IMR-90 (cell line): ENCODE measurements around the gene UBE2N. TPM values are rescaled to one million over a fixed set of nuclear protein-coding genes. Genes with fewer than 3 reads are reported as not detected.

Experiments used
- ATAC-seq: fragments of 200-7000 bp; cut with Tn5 transposase; 2 replicates; pipeline ENCODE4 v1.9.1; 2020; ENCODE audit warnings: low read depth, mild to moderate bottlenecking, moderate library complexity
- BruUV-seq: library from RNA; stranded (reverse); fragments of 400-500 nt; replicated peaks from 2 replicates; lab custom pipeline; 2021; lab: Mats Ljungman, UMichigan
- CTCF ChIA-PET: fragments of 300-600 bp; formaldehyde crosslinking; extraction: SDS; loops from one replicate; lab custom pipeline; 2021; ENCODE audit warnings: antibody characterized with exemption; lab: Yijun Ruan, JAX
- POLR2A ChIA-PET: fragments of 300-600 bp; sonication (Branson Sonifier 250); formaldehyde crosslinking; loops from one replicate; lab custom pipeline; 2022; ENCODE audit warnings: antibody characterized with exemption; ENCODE audit not compliant: unreplicated experiment; lab: Charles Lee
- DNase-seq: peaks from one replicate; pipeline ENCODE4 v3.0.0; 2013
- H2AFZ ChIP-seq: replicated peaks from 2 replicates; pipeline ENCODE3; 2013; ENCODE audit warnings: low read length, mild to moderate bottlenecking; ENCODE audit not compliant: poor library complexity
- H2AK5ac ChIP-seq: 2 replicates; pipeline ENCODE4 v1.6.1; 2013; ENCODE audit warnings: low read depth, low read length, inconsistent platforms
- H2AK9ac ChIP-seq: replicated peaks from 2 replicates; pipeline ENCODE3; 2013; ENCODE audit warnings: mild to moderate bottlenecking, low read depth, low read length, moderate library complexity; ENCODE audit not compliant: poor library complexity
- H2BK120ac ChIP-seq: 2 replicates; pipeline ENCODE4 v1.6.1; 2013; ENCODE audit warnings: low read depth, low read length, inconsistent platforms
- H2BK15ac ChIP-seq: 3 replicates; pipeline ENCODE4 v1.6.1; 2013; ENCODE audit warnings: low read depth, low read length, inconsistent platforms
- H2BK20ac ChIP-seq: 2 replicates; pipeline ENCODE4 v1.6.1; 2013; ENCODE audit warnings: low read depth, mild to moderate bottlenecking, inconsistent platforms, low read length, moderate library complexity
- H2BK5ac ChIP-seq: 2 replicates; pipeline ENCODE4 v1.6.1; 2013; ENCODE audit warnings: mild to moderate bottlenecking, low read depth, low read length, inconsistent platforms; ENCODE audit not compliant: poor library complexity, severe bottlenecking
- H3K14ac ChIP-seq: replicated peaks from 2 replicates; pipeline ENCODE4 v1.6.1; 2013; ENCODE audit warnings: low read depth, low read length, inconsistent platforms
- H3K18ac ChIP-seq: 2 replicates; pipeline ENCODE4 v1.6.1; 2013; ENCODE audit warnings: low read depth, low read length, control low read depth
- H3K23ac ChIP-seq: 2 replicates; pipeline ENCODE4 v1.6.1; 2013; ENCODE audit warnings: low read depth, low read length, inconsistent platforms
- H3K27ac ChIP-seq: 2 replicates; pipeline ENCODE4 v1.5.1; 2013; ENCODE audit warnings: mild to moderate bottlenecking, control low read depth, low read length; ENCODE audit not compliant: insufficient read depth
- H3K27me3 ChIP-seq: 2 replicates; pipeline ENCODE4 v1.6.1; 2013; ENCODE audit warnings: low read length; ENCODE audit not compliant: control insufficient read depth, insufficient read depth
- H3K36me3 ChIP-seq: 2 replicates; pipeline ENCODE4 v1.6.1; 2013; ENCODE audit warnings: low read length, mixed read lengths; ENCODE audit not compliant: control insufficient read depth, insufficient read depth
- H3K4ac ChIP-seq: 2 replicates; pipeline ENCODE4 v1.6.1; 2013; ENCODE audit warnings: low read depth, low read length, inconsistent platforms
- H3K4me1 ChIP-seq: 2 replicates; pipeline ENCODE4 v1.6.1; 2013; ENCODE audit warnings: low read length, mixed read lengths; ENCODE audit not compliant: control insufficient read depth, insufficient read depth
- H3K4me2 ChIP-seq: 2 replicates; pipeline ENCODE4 v1.6.1; 2013; ENCODE audit warnings: low read depth, mild to moderate bottlenecking, control low read depth, low read length, moderate library complexity
- H3K4me3 ChIP-seq: 2 replicates; pipeline ENCODE4 v1.5.1; 2013; ENCODE audit warnings: low read depth, mild to moderate bottlenecking, control low read depth, low read length, moderate library complexity; ENCODE audit not compliant: insufficient read depth
- H3K56ac ChIP-seq: 2 replicates; pipeline ENCODE4 v1.6.1; 2013; ENCODE audit warnings: low read length, inconsistent platforms; ENCODE audit not compliant: insufficient read depth; ENCODE audit errors: extremely low read depth
- H3K79me1 ChIP-seq, 2 experiments: 2 replicates each; pipeline ENCODE4 v1.6.1; 2013; ENCODE audit warnings: low read length in 2 of 2, inconsistent platforms in 1 of 2, low read depth in 1 of 2
- H3K9ac ChIP-seq: 2 replicates; pipeline ENCODE4 v1.6.1; 2013; ENCODE audit warnings: low read depth, low read length, control low read depth
- H3K9me1 ChIP-seq: 2 replicates; pipeline ENCODE4 v1.6.1; 2013; ENCODE audit warnings: low read length, inconsistent platforms; ENCODE audit not compliant: insufficient read depth
- H3K9me3 ChIP-seq: 2 replicates; pipeline ENCODE4 v1.6.1; 2013; ENCODE audit warnings: low read length; ENCODE audit not compliant: control insufficient read depth, insufficient read depth
- H4K20me1 ChIP-seq: 2 replicates; pipeline ENCODE4 v1.6.1; 2013; ENCODE audit warnings: low read length, inconsistent platforms; ENCODE audit not compliant: insufficient read depth
- H4K5ac ChIP-seq: 2 replicates; pipeline ENCODE4 v1.6.1; 2013; ENCODE audit warnings: mild to moderate bottlenecking, low read depth, low read length, control low read depth
- H4K8ac ChIP-seq, 2 experiments: 2 replicates each; pipeline ENCODE4 v1.6.1; 2013; ENCODE audit warnings: low read depth in 2 of 2, low read length in 2 of 2, control low read depth in 1 of 2, inconsistent platforms in 1 of 2
- H4K91ac ChIP-seq: 2 replicates; pipeline ENCODE4 v1.6.1; 2013; ENCODE audit warnings: low read depth, low read length, inconsistent platforms; ENCODE audit not compliant: insufficient read depth
- CEBPB ChIP-seq: IDR thresholded peaks from 2 replicates; pipeline ENCODE4 v1.6.1; 2012; ENCODE audit warnings: low read depth, low read length, improper control_type of control experiment
- MAZ ChIP-seq: IDR thresholded peaks from 2 replicates; pipeline ENCODE4 v1.6.1; 2012; ENCODE audit warnings: low read depth, mild to moderate bottlenecking, low read length, improper control_type of control experiment, moderate library complexity, borderline replicate concordance
- MXI1 ChIP-seq: IDR thresholded peaks from 2 replicates; pipeline ENCODE4 v1.6.1; 2012; ENCODE audit warnings: low read depth, mild to moderate bottlenecking, low read length, moderate library complexity, borderline replicate concordance
- NFE2L2 ChIP-seq: fragments of 150-350 bp; IDR thresholded peaks from 2 replicates; pipeline ENCODE4 v1.6.1; 2016; ENCODE audit warnings: low read depth, mild to moderate bottlenecking, low read length
- POLR2A ChIP-seq: IDR thresholded peaks from 2 replicates; pipeline ENCODE4 v1.6.1; 2012; ENCODE audit warnings: mild to moderate bottlenecking, low read depth, low read length
- WGBS, 2 experiments: methylation state at CpG; one replicate each; pipeline versions ENCODE4 v1.1.5 to v1.1.7; 2013; ENCODE audit warnings: missing lambda C conversion rate in 2 of 2; ENCODE audit not compliant: insufficient read length in 1 of 2; ENCODE audit errors: extremely low coverage in 2 of 2; 5-methylcytosine and 5-hydroxymethylcytosine counted together
- dilution Hi-C: fragments of 300-500 bp; cut with HindIII; formaldehyde crosslinking; loops from one replicate; pipeline ENCODE4 v1.14.3; 2018; ENCODE audit warnings: low sequenced_read_pairs; ENCODE audit not compliant: unreplicated experiment
- in situ Hi-C: fragments of 300-500 bp; cut with MboI; formaldehyde crosslinking; loops from 3 replicates; pipeline ENCODE4 v1.14.3; 2019; ENCODE audit warnings: low sequenced_read_pairs, inconsistent platforms, mixed read lengths
- intact Hi-C: fragments of 100-400 bp; cut with micrococcal nuclease; formaldehyde crosslinking; loops from 2 replicates; pipeline ENCODE4 v1.10.0; 2022
- polyA plus RNA-seq, 3 experiments: library from polyadenylated mRNA; depleted of rRNA; stranded (reverse); fragments of >200 nt; gene quantifications; 2 replicates each; pipeline ENCODE4 v1.2.3, GENCODE V29; 2012; ENCODE audit warnings: low replicate concordance in 1 of 3
- total RNA-seq: library from RNA; depleted of rRNA; stranded (reverse); fragments of >200 nt; gene quantifications from 2 replicates; pipeline ENCODE4 v1.2.3, GENCODE V29; 2012
- TF ChIP-seq, protein P1 (sequence below): conservative IDR thresholded peaks from 2 replicates; pipeline ENCODE4 v1.5.1; 2012; ENCODE audit warnings: mild to moderate bottlenecking, low read depth, low read length, improper control_type of control experiment

UBE2N gene
- total and polyA plus RNA-seq, 2 of the 4 experiments (the other 2 are of a cell fraction): 64.5 to 103 TPM

DNA sequence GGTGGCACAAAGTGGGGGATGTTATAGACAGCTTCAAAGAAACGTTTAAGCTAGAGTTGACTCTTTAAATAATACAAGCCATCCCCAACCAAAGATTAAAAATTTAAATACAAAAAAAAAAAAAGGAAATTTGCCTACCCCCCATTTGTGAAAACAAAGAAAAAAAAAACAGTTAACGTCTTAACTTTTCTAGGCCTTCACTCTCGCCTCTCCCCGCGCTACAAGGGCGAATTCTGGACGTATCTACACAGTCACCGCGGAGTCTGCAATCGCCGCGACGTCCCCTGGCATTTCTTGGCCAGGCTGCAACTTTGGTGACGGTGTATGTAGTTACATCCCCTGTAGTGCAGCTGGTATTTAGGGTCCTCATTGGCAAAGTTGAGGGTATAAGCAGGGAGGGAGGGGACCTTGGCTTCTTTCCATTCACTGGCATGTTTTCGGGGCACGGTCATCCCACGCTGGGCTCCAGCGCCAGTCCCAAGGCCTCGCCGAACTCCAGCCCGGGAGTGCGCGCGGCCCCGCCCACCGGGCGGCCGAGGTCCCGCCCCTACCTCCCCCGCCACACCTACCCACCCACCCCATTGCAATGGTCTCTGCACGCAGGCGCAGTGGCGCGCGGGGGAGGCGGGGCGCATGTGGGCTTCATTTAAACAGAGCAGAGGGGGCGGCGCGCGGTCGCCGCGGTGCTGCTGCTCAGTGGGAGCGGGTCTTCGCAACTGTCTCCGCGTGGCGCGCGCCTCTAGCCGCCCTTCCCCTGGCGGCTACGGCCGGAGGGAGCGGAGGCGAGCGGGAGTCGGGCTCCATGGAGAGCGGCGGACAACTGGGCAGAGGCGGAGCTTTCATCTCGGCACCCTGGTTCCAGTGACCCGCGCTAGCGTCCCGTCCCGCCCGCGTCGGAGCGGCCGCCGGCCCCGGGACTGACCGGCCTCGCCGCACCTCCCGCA, 64.2 kb downstream of the UBE2N start, which contains the start of gene NUDT4:
TSS of gene NUDT4 (plus strand) at position 674 of the 944 bp plus-strand sequence. CDS start 398 bp downstream, outside the sequence.
- ChIA-PET POLR2A (no interaction called here), CTCF (no interaction called here)
- Histone ChIP-seq H4K20me1 (peaks cover 26% of the 10 kb centered on the region), H3K79me1 (peaks cover 0 to 25% of the 10 kb centered on the region in 2 experiments; a peak in 3 of 4 replicates), H4K8ac (peak within 1 kb of the TSS; percentile 48 to 92), H2AK5ac (peak within 1 kb of the TSS; percentile 41), H3K56ac (peak within 1 kb of the TSS; percentile 93), H3K4ac (peak within 1 kb of the TSS; percentile 99), H3K4me2 (peak within 1 kb of the TSS; percentile 99), H2BK120ac (peak within 1 kb of the TSS; percentile 97), H3K4me3 (peak within 1 kb of the TSS; percentile 98), H3K9me1 (peaks cover 4% of the 10 kb centered on the region; the same call in 1 of the 2 replicates), H3K27me3 (no peaks in the 10 kb centered on the region), H2BK5ac (peak within 1 kb of the TSS; percentile 95), H2BK20ac (peak within 1 kb of the TSS; percentile 97), H3K9ac (peak within 1 kb of the TSS; percentile 99), H2BK15ac (peak within 1 kb of the TSS; percentile 71; the same call in 2 of the 3 replicates), H3K14ac (peak within 1 kb of the TSS; percentile 99), H4K5ac (peak within 1 kb of the TSS; percentile 87), H3K18ac (peak within 1 kb of the TSS; percentile 97), H3K27ac (peak within 1 kb of the TSS; percentile 84), H3K4me1 (peaks cover 12% of the 10 kb centered on the region), H3K23ac (peak within 1 kb of the TSS; percentile 99), H2AK9ac (peak within 1 kb of the TSS; percentile 80), H3K36me3 (no peaks in the 10 kb centered on the region), H4K91ac (peak within 1 kb of the TSS; percentile 88), H2AFZ (peak within 1 kb of the TSS; percentile 99), H3K9me3 (no peaks in the 10 kb centered on the region)
- no TSS peak for BruUV-seq
- intact Hi-C loops: loop anchor here (1.0 to 5.0 kb wide), 3 partner anchors 135 to 250 kb away; no protein-coding TSS in a partner anchor
- in situ Hi-C loops: no loop called here
- DNase-seq (peak; percentile 91), ATAC-seq (peak; percentile 83)
- TF ChIP-seq NFE2L2: no peak
- TF ChIP-seq MXI1: peak; percentile 54; the same call in 1 of the 2 replicates
- TF ChIP-seq POLR2A: peak; percentile 87
- peak; percentile 32; the same call in 1 of the 2 replicates for TF ChIP-seq MAZ
- TF ChIP-seq, protein P1, sequence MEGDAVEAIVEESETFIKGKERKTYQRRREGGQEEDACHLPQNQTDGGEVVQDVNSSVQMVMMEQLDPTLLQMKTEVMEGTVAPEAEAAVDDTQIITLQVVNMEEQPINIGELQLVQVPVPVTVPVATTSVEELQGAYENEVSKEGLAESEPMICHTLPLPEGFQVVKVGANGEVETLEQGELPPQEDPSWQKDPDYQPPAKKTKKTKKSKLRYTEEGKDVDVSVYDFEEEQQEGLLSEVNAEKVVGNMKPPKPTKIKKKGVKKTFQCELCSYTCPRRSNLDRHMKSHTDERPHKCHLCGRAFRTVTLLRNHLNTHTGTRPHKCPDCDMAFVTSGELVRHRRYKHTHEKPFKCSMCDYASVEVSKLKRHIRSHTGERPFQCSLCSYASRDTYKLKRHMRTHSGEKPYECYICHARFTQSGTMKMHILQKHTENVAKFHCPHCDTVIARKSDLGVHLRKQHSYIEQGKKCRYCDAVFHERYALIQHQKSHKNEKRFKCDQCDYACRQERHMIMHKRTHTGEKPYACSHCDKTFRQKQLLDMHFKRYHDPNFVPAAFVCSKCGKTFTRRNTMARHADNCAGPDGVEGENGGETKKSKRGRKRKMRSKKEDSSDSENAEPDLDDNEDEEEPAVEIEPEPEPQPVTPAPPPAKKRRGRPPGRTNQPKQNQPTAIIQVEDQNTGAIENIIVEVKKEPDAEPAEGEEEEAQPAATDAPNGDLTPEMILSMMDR: 0 out of 2 replicates have a peak, but pooled peaks have one; percentile 1
- no peak for TF ChIP-seq CEBPB
- dilution Hi-C loops: loop anchor here (25.0 kb wide), 1 partner anchor 390 kb away; no protein-coding TSS in a partner anchor
- WGBS, 2 experiments: 6% methylated on average over 10 of the region's 79 CpGs; no CpG with 5 or more reads in 1 of the 2 experiments
